ENCODE data around the gene SEZ6L2.
"Not testable (repeated sequence)": the region's sequence is repeated elsewhere in the genome, so short reads cannot be mapped to it uniquely, and the experiment has no call there.

The SEZ6L2 gene

GRCh38 chr16:29878172-29878571 lies 21.2 kb downstream of the SEZ6L2 start:
- DNase-seq: no peak

- DNase-seq: no peak
Measured at GRCh38 chr16:29877266-29877961, 21.9 kb downstream of the SEZ6L2 start.

GRCh38 chr16:29876594-29877249 lies 22.6 kb downstream of the SEZ6L2 start:
- no peak for DNase-seq

GRCh38 chr16:29876217-29876593 lies 23.1 kb downstream of the SEZ6L2 start:
- no peak for DNase-seq

GRCh38 chr16:29875206-29875605 lies 24.1 kb downstream of the SEZ6L2 start:
- DNase-seq: no peak

- DNase-seq: no peak
Measured at GRCh38 chr16:29873319-29873718, 26.0 kb downstream of the SEZ6L2 start.

GRCh38 chr16:29871822-29872546 lies 27.4 kb downstream of the SEZ6L2 start:
- no peak for DNase-seq

GRCh38 chr16:29869067-29869466 lies 30.3 kb downstream of the SEZ6L2 start:
- not testable (repeated sequence) for DNase-seq

GRCh38 chr16:29868396-29869009 lies 30.8 kb downstream of the SEZ6L2 start:
- no peak for DNase-seq

- DNase-seq: no peak
Measured at GRCh38 chr16:29864205-29864604, 35.1 kb downstream of the SEZ6L2 start.

GRCh38 chr16:29863669-29863984 lies 35.7 kb downstream of the SEZ6L2 start:
- DNase-seq: no peak

- DNase-seq: peak; percentile 89
Measured at GRCh38 chr16:29862884-29863668, 36.3 kb downstream of the SEZ6L2 start, which contains the start of gene CDIPT. CDIPT (minus strand) TSS chr16:29863226; CDS start chr16:29862857, 369 bp downstream.

- no peak for DNase-seq
Measured at GRCh38 chr16:29862383-29862883, 36.9 kb downstream of the SEZ6L2 start.

GRCh38 chr16:29860218-29860617 lies 39.1 kb downstream of the SEZ6L2 start:
- DNase-seq: no peak

GRCh38 chr16:29858974-29859373 lies 40.4 kb downstream of the SEZ6L2 start:
- DNase-seq: no peak

GRCh38 chr16:29858149-29858849 lies 41.1 kb downstream of the SEZ6L2 start:
- no peak for DNase-seq

GRCh38 chr16:29857133-29857760 lies 42.1 kb downstream of the SEZ6L2 start:
- peak; percentile 48 for DNase-seq

- no peak for DNase-seq
Measured at GRCh38 chr16:29854520-29855100, 44.7 kb downstream of the SEZ6L2 start.

- no peak for DNase-seq
Measured at GRCh38 chr16:29852654-29853053, 46.7 kb downstream of the SEZ6L2 start.

- DNase-seq: no peak
Measured at GRCh38 chr16:29850998-29851397, 48.4 kb downstream of the SEZ6L2 start.

- DNase-seq: no peak
Measured at GRCh38 chr16:29849505-29849904, 49.8 kb downstream of the SEZ6L2 start.
